ENCODE results near the gene DIP2A.
A peak's percentile ranks its signal among the peaks of the same experiment; 100 is the strongest.

The DIP2A gene

GRCh38 chr21:46418265-46418946 is 40.3 kb upstream of the DIP2A start:
- Histone ChIP-seq H3K36me3 (ENCODE audit: control insufficient read depth in 1 of 2, insufficient read depth in 2 of 2, low read length in 2 of 2) (peaks cover 3 to 51% of the 10 kb centered on the region in 2 donors), H3K27ac (ENCODE audit: low read depth, low read length) (no peak overlapping the region), H3K9me3 (ENCODE audit: control insufficient read depth in 1 of 2, low read length in 2 of 2) (no peaks in the 10 kb centered on the region), H3K4me1 (ENCODE audit: control insufficient read depth in 1 of 2, insufficient read depth in 2 of 2, low read length in 2 of 2) (no peaks in the 10 kb centered on the region), H3K27me3 (ENCODE audit: control insufficient read depth in 1 of 2, insufficient read depth in 2 of 2, low read length in 2 of 2) (no peaks in the 10 kb centered on the region), H3K9ac (ENCODE audit: low read depth in 1 of 2, low read length in 2 of 2) (no peak overlapping the region), H3K4me3 (ENCODE audit: low read depth in 1 of 2, low read length in 2 of 2) (no peak overlapping the region)

GRCh38 chr21:46420241-46421190 is 38.2 kb upstream of the DIP2A start:
- Histone ChIP-seq H3K36me3 (ENCODE audit: control insufficient read depth in 1 of 2, insufficient read depth in 2 of 2, low read length in 2 of 2) (peaks cover 3 to 47% of the 10 kb centered on the region in 2 donors), H3K27me3 (ENCODE audit: control insufficient read depth in 1 of 2, insufficient read depth in 2 of 2, low read length in 2 of 2) (no peaks in the 10 kb centered on the region), H3K9ac (ENCODE audit: low read depth in 1 of 2, low read length in 2 of 2) (no peak overlapping the region), H3K4me3 (ENCODE audit: low read depth in 1 of 2, low read length in 2 of 2) (no peak overlapping the region), H3K27ac (ENCODE audit: low read depth, low read length) (no peak overlapping the region), H3K9me3 (ENCODE audit: control insufficient read depth in 1 of 2, low read length in 2 of 2) (no peaks in the 10 kb centered on the region), H3K4me1 (ENCODE audit: control insufficient read depth in 1 of 2, insufficient read depth in 2 of 2, low read length in 2 of 2) (no peaks in the 10 kb centered on the region)

GRCh38 chr21:46421191-46421750 is 37.4 kb upstream of the DIP2A start:
- H3K9ac ChIP-seq (ENCODE audit: low read depth in 1 of 2, low read length in 2 of 2): no peak overlapping the region
- H3K9me3 ChIP-seq (ENCODE audit: control insufficient read depth in 1 of 2, low read length in 2 of 2): no peaks in the 10 kb centered on the region
- peaks cover 3 to 42% of the 10 kb centered on the region in 2 donors for H3K36me3 ChIP-seq (ENCODE audit: control insufficient read depth in 1 of 2, insufficient read depth in 2 of 2, low read length in 2 of 2)

GRCh38 chr21:46421756-46422555 is 36.7 kb upstream of the DIP2A start:
- Histone ChIP-seq H3K36me3 (ENCODE audit: control insufficient read depth in 1 of 2, insufficient read depth in 2 of 2, low read length in 2 of 2) (peaks cover under 1 to 35% of the 10 kb centered on the region in 2 donors), H3K4me3 (ENCODE audit: low read depth in 1 of 2, low read length in 2 of 2) (no peak overlapping the region)

More at GRCh38 chr21:46421191-46421750, 37.4 kb upstream of the DIP2A start:
- H3K27ac ChIP-seq (ENCODE audit: low read depth, low read length): no peak overlapping the region
- H3K4me1 ChIP-seq (ENCODE audit: control insufficient read depth in 1 of 2, insufficient read depth in 2 of 2, low read length in 2 of 2): no peaks in the 10 kb centered on the region
- no peaks in the 10 kb centered on the region for H3K27me3 ChIP-seq (ENCODE audit: control insufficient read depth in 1 of 2, insufficient read depth in 2 of 2, low read length in 2 of 2)
- H3K4me3 ChIP-seq (ENCODE audit: low read depth in 1 of 2, low read length in 2 of 2): no peak overlapping the region

GRCh38 chr21:46422636-46423241 is 36.0 kb upstream of the DIP2A start:
- H3K27ac ChIP-seq (ENCODE audit: low read depth, low read length): no peak overlapping the region
- H3K27me3 ChIP-seq (ENCODE audit: control insufficient read depth in 1 of 2, insufficient read depth in 2 of 2, low read length in 2 of 2): no peaks in the 10 kb centered on the region
- no peaks in the 10 kb centered on the region for H3K9me3 ChIP-seq (ENCODE audit: control insufficient read depth in 1 of 2, low read length in 2 of 2)
- H3K4me3 ChIP-seq (ENCODE audit: low read depth in 1 of 2, low read length in 2 of 2): no peak overlapping the region
- H3K36me3 ChIP-seq (ENCODE audit: control insufficient read depth in 1 of 2, insufficient read depth in 2 of 2, low read length in 2 of 2): peaks cover 2 to 40% of the 10 kb centered on the region in 2 donors
- H3K4me1 ChIP-seq (ENCODE audit: control insufficient read depth in 1 of 2, insufficient read depth in 2 of 2, low read length in 2 of 2): no peaks in the 10 kb centered on the region
- H3K9ac ChIP-seq (ENCODE audit: low read depth in 1 of 2, low read length in 2 of 2): no peak overlapping the region

More at GRCh38 chr21:46421756-46422555, 36.7 kb upstream of the DIP2A start:
- no peak overlapping the region for H3K27ac ChIP-seq (ENCODE audit: low read depth, low read length)
- H3K4me1 ChIP-seq (ENCODE audit: control insufficient read depth in 1 of 2, insufficient read depth in 2 of 2, low read length in 2 of 2): no peaks in the 10 kb centered on the region
- H3K9me3 ChIP-seq (ENCODE audit: control insufficient read depth in 1 of 2, low read length in 2 of 2): no peaks in the 10 kb centered on the region
- no peaks in the 10 kb centered on the region for H3K27me3 ChIP-seq (ENCODE audit: control insufficient read depth in 1 of 2, insufficient read depth in 2 of 2, low read length in 2 of 2)
- H3K9ac ChIP-seq (ENCODE audit: low read depth in 1 of 2, low read length in 2 of 2): no peak overlapping the region

- H3K4me1 ChIP-seq (ENCODE audit: control insufficient read depth in 1 of 2, insufficient read depth in 2 of 2, low read length in 2 of 2): no peaks in the 10 kb centered on the region
- peaks cover 4 to 44% of the 10 kb centered on the region in 2 donors for H3K36me3 ChIP-seq (ENCODE audit: control insufficient read depth in 1 of 2, insufficient read depth in 2 of 2, low read length in 2 of 2)
- H3K4me3 ChIP-seq (ENCODE audit: low read depth in 1 of 2, low read length in 2 of 2): no peak overlapping the region
- H3K9ac ChIP-seq (ENCODE audit: low read depth in 1 of 2, low read length in 2 of 2): no peak overlapping the region
- H3K27ac ChIP-seq (ENCODE audit: low read depth, low read length): no peak overlapping the region
- H3K27me3 ChIP-seq (ENCODE audit: control insufficient read depth in 1 of 2, insufficient read depth in 2 of 2, low read length in 2 of 2): no peaks in the 10 kb centered on the region
- no peaks in the 10 kb centered on the region for H3K9me3 ChIP-seq (ENCODE audit: control insufficient read depth in 1 of 2, low read length in 2 of 2)
Observed at GRCh38 chr21:46423546-46424038, 35.1 kb upstream of the DIP2A start.

GRCh38 chr21:46424039-46424591 is 34.6 kb upstream of the DIP2A start:
- Histone ChIP-seq H3K9ac (ENCODE audit: low read depth in 1 of 2, low read length in 2 of 2) (no peak overlapping the region), H3K4me3 (ENCODE audit: low read depth in 1 of 2, low read length in 2 of 2) (no peak overlapping the region), H3K9me3 (ENCODE audit: control insufficient read depth in 1 of 2, low read length in 2 of 2) (no peaks in the 10 kb centered on the region), H3K27ac (ENCODE audit: low read depth, low read length) (no peak overlapping the region), H3K27me3 (ENCODE audit: control insufficient read depth in 1 of 2, insufficient read depth in 2 of 2, low read length in 2 of 2) (no peaks in the 10 kb centered on the region), H3K4me1 (ENCODE audit: control insufficient read depth in 1 of 2, insufficient read depth in 2 of 2, low read length in 2 of 2) (no peaks in the 10 kb centered on the region), H3K36me3 (ENCODE audit: control insufficient read depth in 1 of 2, insufficient read depth in 2 of 2, low read length in 2 of 2) (peaks cover 4 to 43% of the 10 kb centered on the region in 2 donors)

GRCh38 chr21:46424621-46425020 is 34.1 kb upstream of the DIP2A start:
- H3K36me3 ChIP-seq (ENCODE audit: control insufficient read depth in 1 of 2, insufficient read depth in 2 of 2, low read length in 2 of 2): peaks cover 6 to 38% of the 10 kb centered on the region in 2 donors
- H3K4me3 ChIP-seq (ENCODE audit: low read depth in 1 of 2, low read length in 2 of 2): no peak overlapping the region
- H3K9ac ChIP-seq (ENCODE audit: low read depth in 1 of 2, low read length in 2 of 2): no peak overlapping the region
- no peak overlapping the region for H3K27ac ChIP-seq (ENCODE audit: low read depth, low read length)
- no peaks in the 10 kb centered on the region for H3K27me3 ChIP-seq (ENCODE audit: control insufficient read depth in 1 of 2, insufficient read depth in 2 of 2, low read length in 2 of 2)
- H3K9me3 ChIP-seq (ENCODE audit: control insufficient read depth in 1 of 2, low read length in 2 of 2): no peaks in the 10 kb centered on the region
- H3K4me1 ChIP-seq (ENCODE audit: control insufficient read depth in 1 of 2, insufficient read depth in 2 of 2, low read length in 2 of 2): no peaks in the 10 kb centered on the region

GRCh38 chr21:46425041-46425440 is 33.6 kb upstream of the DIP2A start:
- Histone ChIP-seq H3K27me3 (ENCODE audit: control insufficient read depth in 1 of 2, insufficient read depth in 2 of 2, low read length in 2 of 2) (no peaks in the 10 kb centered on the region), H3K9me3 (ENCODE audit: control insufficient read depth in 1 of 2, low read length in 2 of 2) (no peaks in the 10 kb centered on the region), H3K36me3 (ENCODE audit: control insufficient read depth in 1 of 2, insufficient read depth in 2 of 2, low read length in 2 of 2) (peaks cover 10 to 40% of the 10 kb centered on the region in 2 donors), H3K4me1 (ENCODE audit: control insufficient read depth in 1 of 2, insufficient read depth in 2 of 2, low read length in 2 of 2) (no peaks in the 10 kb centered on the region), H3K9ac (ENCODE audit: low read depth in 1 of 2, low read length in 2 of 2) (no peak overlapping the region), H3K27ac (ENCODE audit: low read depth, low read length) (peak overlapping the region; percentile 11), H3K4me3 (ENCODE audit: low read depth in 1 of 2, low read length in 2 of 2) (no peak overlapping the region)
